ENCODE results near the gene KCNJ18. TPM values are rescaled to one million over a fixed set of nuclear protein-coding genes. Genes with fewer than 3 reads are reported as not detected.
"Not testable (repeated sequence)": the region's sequence is repeated elsewhere in the genome, so short reads cannot be mapped to it uniquely, and the experiment has no call there.

The KCNJ18 gene
- polyA plus RNA-seq, 1 donor from 2014 or later: not detected

DNA sequence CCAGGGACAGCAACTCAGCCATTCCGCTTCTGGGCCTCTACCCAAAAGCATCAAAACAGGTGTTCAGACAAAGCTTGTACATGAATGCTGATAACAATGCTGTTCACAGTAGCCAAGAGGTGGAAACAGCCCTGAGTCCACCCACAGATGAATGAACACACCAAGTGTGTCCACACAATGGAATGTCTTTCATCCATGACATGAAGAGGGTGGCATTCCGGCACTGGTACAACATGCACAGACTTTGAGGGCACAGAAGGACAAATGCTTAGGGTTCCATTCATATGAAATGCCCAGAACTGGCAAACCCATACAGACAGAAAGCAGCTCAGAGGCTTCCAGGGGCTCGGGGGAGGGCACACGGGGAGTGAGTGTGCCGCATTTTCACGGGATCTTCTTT is 49.2 kb downstream of the KCNJ18 start:
- H3K79me2 ChIP-seq (replicated peaks; ENCODE audit: insufficient read depth, low read length); H3K27me3 ChIP-seq (ENCODE audit: insufficient read depth, low read depth, low read length); H3K9me2 ChIP-seq (ENCODE audit: insufficient read depth, low read length); H3K9me3 ChIP-seq (ENCODE audit: low read length); H3K9ac ChIP-seq (ENCODE audit: low read length); H2AFZ ChIP-seq (ENCODE audit: low read depth, low read length); H3K4me3 ChIP-seq (ENCODE audit: low read length); H3K4me2 ChIP-seq (ENCODE audit: low read length); H3F3A ChIP-seq (ENCODE audit: insufficient read depth, low read length, poor library complexity, severe bottlenecking); H4K20me1 ChIP-seq (ENCODE audit: insufficient read depth); H3K27ac ChIP-seq (ENCODE audit: low read length); H3K36me3 ChIP-seq (ENCODE audit: insufficient read depth, low read length): not testable (repeated sequence)

DNA sequence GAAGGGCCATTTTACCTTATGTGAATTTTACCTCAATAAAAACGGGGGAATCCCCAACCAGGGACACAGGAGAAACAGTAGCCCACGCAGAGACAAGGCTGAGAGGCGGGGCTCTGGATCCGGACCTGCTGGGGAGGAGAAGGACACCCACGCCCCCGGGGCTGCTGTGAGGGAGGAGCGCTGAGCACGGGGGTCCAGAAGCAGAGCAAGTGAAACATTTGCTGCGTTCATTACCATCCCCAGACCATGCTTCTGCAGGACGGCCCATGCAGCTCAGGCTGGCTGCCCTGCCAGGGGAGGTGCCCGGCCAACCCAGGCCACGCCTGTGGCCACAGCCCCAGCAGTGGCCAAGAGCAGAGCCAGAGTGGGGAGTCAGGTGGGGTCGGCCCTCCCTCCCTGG is 50.0 kb downstream of the KCNJ18 start:
- no peaks in the 10 kb centered on the region for H3K79me2 ChIP-seq (replicated peaks; ENCODE audit: insufficient read depth, low read length)
- H3K27me3 ChIP-seq (ENCODE audit: insufficient read depth, low read depth, low read length): no peaks in the 10 kb centered on the region
- H2AFZ ChIP-seq (ENCODE audit: low read depth, low read length): no peak overlapping the region
- H3K9me2 ChIP-seq (ENCODE audit: insufficient read depth, low read length): no peaks in the 10 kb centered on the region
- no peak overlapping the region for H3K4me3 ChIP-seq (ENCODE audit: low read length)
- H4K20me1 ChIP-seq (ENCODE audit: insufficient read depth): no peaks in the 10 kb centered on the region
- H3K36me3 ChIP-seq (ENCODE audit: insufficient read depth, low read length): no peaks in the 10 kb centered on the region
- no peak overlapping the region for H3K4me2 ChIP-seq (ENCODE audit: low read length)
- H3K27ac ChIP-seq (ENCODE audit: low read length): no peak overlapping the region
- no peaks in the 10 kb centered on the region for H3F3A ChIP-seq (ENCODE audit: insufficient read depth, low read length, poor library complexity, severe bottlenecking)
- no peaks in the 10 kb centered on the region for H3K9me3 ChIP-seq (ENCODE audit: low read length)
- H3K9ac ChIP-seq (ENCODE audit: low read length): no peak overlapping the region
- TF ChIP-seq MXI1 (conservative IDR thresholded peaks at IDR 0.05; ENCODE audit: poor library complexity, severe bottlenecking) (no peak), RAD21 (conservative IDR thresholded peaks at IDR 0.05) (no peak), EP300 (conservative IDR thresholded peaks at IDR 0.05; ENCODE audit: poor library complexity, severe bottlenecking) (no peak), EZH2 (IDR thresholded peaks at IDR 0.05; ENCODE audit: borderline replicate concordance, insufficient read depth, low read length, poor library complexity, severe bottlenecking) (no peak), SMC3 (conservative IDR thresholded peaks at IDR 0.05; ENCODE audit: poor library complexity) (no peak)
- TF ChIP-seq, protein P1, sequence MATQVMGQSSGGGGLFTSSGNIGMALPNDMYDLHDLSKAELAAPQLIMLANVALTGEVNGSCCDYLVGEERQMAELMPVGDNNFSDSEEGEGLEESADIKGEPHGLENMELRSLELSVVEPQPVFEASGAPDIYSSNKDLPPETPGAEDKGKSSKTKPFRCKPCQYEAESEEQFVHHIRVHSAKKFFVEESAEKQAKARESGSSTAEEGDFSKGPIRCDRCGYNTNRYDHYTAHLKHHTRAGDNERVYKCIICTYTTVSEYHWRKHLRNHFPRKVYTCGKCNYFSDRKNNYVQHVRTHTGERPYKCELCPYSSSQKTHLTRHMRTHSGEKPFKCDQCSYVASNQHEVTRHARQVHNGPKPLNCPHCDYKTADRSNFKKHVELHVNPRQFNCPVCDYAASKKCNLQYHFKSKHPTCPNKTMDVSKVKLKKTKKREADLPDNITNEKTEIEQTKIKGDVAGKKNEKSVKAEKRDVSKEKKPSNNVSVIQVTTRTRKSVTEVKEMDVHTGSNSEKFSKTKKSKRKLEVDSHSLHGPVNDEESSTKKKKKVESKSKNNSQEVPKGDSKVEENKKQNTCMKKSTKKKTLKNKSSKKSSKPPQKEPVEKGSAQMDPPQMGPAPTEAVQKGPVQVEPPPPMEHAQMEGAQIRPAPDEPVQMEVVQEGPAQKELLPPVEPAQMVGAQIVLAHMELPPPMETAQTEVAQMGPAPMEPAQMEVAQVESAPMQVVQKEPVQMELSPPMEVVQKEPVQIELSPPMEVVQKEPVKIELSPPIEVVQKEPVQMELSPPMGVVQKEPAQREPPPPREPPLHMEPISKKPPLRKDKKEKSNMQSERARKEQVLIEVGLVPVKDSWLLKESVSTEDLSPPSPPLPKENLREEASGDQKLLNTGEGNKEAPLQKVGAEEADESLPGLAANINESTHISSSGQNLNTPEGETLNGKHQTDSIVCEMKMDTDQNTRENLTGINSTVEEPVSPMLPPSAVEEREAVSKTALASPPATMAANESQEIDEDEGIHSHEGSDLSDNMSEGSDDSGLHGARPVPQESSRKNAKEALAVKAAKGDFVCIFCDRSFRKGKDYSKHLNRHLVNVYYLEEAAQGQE (IDR thresholded peaks at IDR 0.05; ENCODE audit: borderline replicate concordance): no peak
- TF ChIP-seq, protein P2, sequence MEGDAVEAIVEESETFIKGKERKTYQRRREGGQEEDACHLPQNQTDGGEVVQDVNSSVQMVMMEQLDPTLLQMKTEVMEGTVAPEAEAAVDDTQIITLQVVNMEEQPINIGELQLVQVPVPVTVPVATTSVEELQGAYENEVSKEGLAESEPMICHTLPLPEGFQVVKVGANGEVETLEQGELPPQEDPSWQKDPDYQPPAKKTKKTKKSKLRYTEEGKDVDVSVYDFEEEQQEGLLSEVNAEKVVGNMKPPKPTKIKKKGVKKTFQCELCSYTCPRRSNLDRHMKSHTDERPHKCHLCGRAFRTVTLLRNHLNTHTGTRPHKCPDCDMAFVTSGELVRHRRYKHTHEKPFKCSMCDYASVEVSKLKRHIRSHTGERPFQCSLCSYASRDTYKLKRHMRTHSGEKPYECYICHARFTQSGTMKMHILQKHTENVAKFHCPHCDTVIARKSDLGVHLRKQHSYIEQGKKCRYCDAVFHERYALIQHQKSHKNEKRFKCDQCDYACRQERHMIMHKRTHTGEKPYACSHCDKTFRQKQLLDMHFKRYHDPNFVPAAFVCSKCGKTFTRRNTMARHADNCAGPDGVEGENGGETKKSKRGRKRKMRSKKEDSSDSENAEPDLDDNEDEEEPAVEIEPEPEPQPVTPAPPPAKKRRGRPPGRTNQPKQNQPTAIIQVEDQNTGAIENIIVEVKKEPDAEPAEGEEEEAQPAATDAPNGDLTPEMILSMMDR (IDR thresholded peaks at IDR 0.05; ENCODE audit: poor library complexity, severe bottlenecking): no peak

DNA sequence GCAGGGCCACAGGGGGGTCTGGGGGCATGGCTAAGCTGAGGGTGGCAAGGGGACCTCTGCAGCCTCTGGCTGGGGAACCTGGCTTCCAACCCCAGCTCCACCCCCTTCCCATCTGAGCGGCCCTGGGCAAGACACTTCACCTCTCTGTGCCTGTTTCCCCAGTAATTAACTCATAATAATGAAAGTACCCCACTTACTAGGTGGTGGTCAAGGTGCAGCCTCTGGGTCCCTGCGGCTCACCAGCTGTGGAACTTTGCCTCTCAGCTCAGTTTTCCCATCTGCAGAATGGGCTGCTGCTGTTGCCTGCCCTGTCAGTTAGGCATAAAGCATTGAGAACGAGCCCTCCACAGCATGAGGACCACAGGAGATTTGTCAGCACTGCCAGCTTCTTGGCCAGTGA is 51.8 kb downstream of the KCNJ18 start:
- H4K20me1 ChIP-seq (ENCODE audit: insufficient read depth); H3K4me2 ChIP-seq (ENCODE audit: low read length); H3K9me2 ChIP-seq (ENCODE audit: insufficient read depth, low read length); H2AFZ ChIP-seq (ENCODE audit: low read depth, low read length); H3K9me3 ChIP-seq (ENCODE audit: low read length); H3F3A ChIP-seq (ENCODE audit: insufficient read depth, low read length, poor library complexity, severe bottlenecking); H3K36me3 ChIP-seq (ENCODE audit: insufficient read depth, low read length); H3K9ac ChIP-seq (ENCODE audit: low read length); H3K27ac ChIP-seq (ENCODE audit: low read length); H3K4me3 ChIP-seq (ENCODE audit: low read length); H3K79me2 ChIP-seq (replicated peaks; ENCODE audit: insufficient read depth, low read length); H3K27me3 ChIP-seq (ENCODE audit: insufficient read depth, low read depth, low read length): not testable (repeated sequence)

DNA sequence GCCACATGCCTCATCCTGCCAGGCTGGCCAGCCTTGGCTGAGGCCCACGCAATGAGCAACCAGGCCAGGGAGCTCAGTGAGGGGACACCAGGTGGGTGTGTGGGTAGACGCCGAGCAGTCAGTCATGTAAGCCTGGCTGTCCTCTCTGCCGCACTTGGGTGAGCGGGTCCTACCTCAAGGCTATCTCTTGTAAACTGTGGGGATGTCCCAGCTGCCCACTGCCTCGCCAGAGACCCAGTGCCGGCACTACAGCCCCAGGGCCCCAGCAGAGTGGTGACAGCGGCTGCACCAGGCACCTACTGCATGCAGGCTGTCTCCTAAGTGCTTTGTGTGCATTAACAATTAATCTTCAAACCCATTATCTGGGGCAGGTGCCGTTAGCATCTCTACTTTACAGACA is 52.3 kb downstream of the KCNJ18 start:
- H4K20me1 ChIP-seq (ENCODE audit: insufficient read depth); H3K27me3 ChIP-seq (ENCODE audit: insufficient read depth, low read depth, low read length); H2AFZ ChIP-seq (ENCODE audit: low read depth, low read length); H3K9me2 ChIP-seq (ENCODE audit: insufficient read depth, low read length); H3K9me3 ChIP-seq (ENCODE audit: low read length); H3K27ac ChIP-seq (ENCODE audit: low read length); H3F3A ChIP-seq (ENCODE audit: insufficient read depth, low read length, poor library complexity, severe bottlenecking); H3K4me2 ChIP-seq (ENCODE audit: low read length); H3K9ac ChIP-seq (ENCODE audit: low read length); H3K4me3 ChIP-seq (ENCODE audit: low read length); H3K36me3 ChIP-seq (ENCODE audit: insufficient read depth, low read length); H3K79me2 ChIP-seq (replicated peaks; ENCODE audit: insufficient read depth, low read length): not testable (repeated sequence)

DNA sequence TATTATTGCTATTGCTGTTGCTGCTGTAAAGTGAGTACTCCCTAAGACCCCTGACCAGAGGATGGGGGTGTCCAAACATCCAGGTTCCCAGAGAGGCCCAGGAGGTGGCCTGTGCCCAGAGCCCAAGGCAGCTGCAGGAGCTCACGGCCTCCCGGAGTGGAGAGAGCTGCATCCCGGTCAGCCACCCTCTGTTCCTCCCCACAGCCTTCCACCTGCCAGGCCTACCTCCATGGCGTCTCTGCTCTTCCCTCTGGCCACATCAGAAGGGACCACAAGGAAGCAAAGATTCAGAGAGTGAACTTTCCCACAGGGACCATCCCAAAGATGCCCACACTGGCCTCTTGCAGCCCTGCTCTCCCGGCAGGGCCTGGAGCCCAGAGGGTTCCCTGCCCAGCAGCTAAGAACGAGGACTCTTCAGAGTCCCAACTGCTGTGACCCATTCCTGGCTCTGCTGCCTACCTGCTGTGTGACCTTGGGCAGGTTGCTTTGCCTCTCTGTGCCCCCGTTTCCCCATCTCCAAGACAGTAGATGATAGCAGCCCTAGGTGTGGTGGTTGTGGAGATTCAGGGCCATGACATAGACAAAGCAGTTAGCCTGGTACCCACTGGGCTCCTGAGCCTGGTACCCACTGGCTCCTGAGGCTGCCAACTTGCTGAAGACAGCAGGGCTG is 53.2 kb downstream of the KCNJ18 start:
- H3K4me3 ChIP-seq (ENCODE audit: low read length); H3K27me3 ChIP-seq (ENCODE audit: insufficient read depth, low read depth, low read length); H3K4me2 ChIP-seq (ENCODE audit: low read length); H3K9ac ChIP-seq (ENCODE audit: low read length); H4K20me1 ChIP-seq (ENCODE audit: insufficient read depth); H3K27ac ChIP-seq (ENCODE audit: low read length); H2AFZ ChIP-seq (ENCODE audit: low read depth, low read length); H3K36me3 ChIP-seq (ENCODE audit: insufficient read depth, low read length); H3K79me2 ChIP-seq (replicated peaks; ENCODE audit: insufficient read depth, low read length); H3K9me2 ChIP-seq (ENCODE audit: insufficient read depth, low read length); H3F3A ChIP-seq (ENCODE audit: insufficient read depth, low read length, poor library complexity, severe bottlenecking); H3K9me3 ChIP-seq (ENCODE audit: low read length): not testable (repeated sequence)
